Measurements from ENCODE around the gene PLCB3. TPM values are rescaled to one million over a fixed set of nuclear protein-coding genes. Genes with fewer than 3 reads are reported as not detected.

The PLCB3 gene
- total RNA-seq, 3 donors from 2014 or later: 6.2 to 8.2 (median 6.4) TPM

- H3K4me1 Mint-ChIP-seq (ENCODE audit: low read depth): peaks cover 28% of the 10 kb centered on the region
- DNase-seq: no peak
- H3K4me3 Mint-ChIP-seq: no peak overlapping the region
- ATAC-seq: no peak
- H3K36me3 Mint-ChIP-seq (ENCODE audit: insufficient read depth): peaks cover 33% of the 10 kb centered on the region
- H3K27me3 Mint-ChIP-seq (ENCODE audit: low read depth): no peaks in the 10 kb centered on the region
- no peaks in the 10 kb centered on the region for H3K9me3 Mint-ChIP-seq
Measured at GRCh38 chr11:64211181-64211872, 40.0 kb upstream of the PLCB3 start.

GRCh38 chr11:64216879-64217278 is 34.5 kb upstream of the PLCB3 start:
- Mint-ChIP-seq H3K4me3 (no peak overlapping the region), H3K36me3 (ENCODE audit: insufficient read depth) (peaks cover 23% of the 10 kb centered on the region), H3K9me3 (no peaks in the 10 kb centered on the region), H3K27me3 (ENCODE audit: low read depth) (no peaks in the 10 kb centered on the region), H3K4me1 (ENCODE audit: low read depth) (peaks cover 16% of the 10 kb centered on the region)
- ATAC-seq (no peak), DNase-seq (no peak)

GRCh38 chr11:64218628-64219353 is 32.5 kb upstream of the PLCB3 start:
- peaks cover 11% of the 10 kb centered on the region for H3K4me1 Mint-ChIP-seq (ENCODE audit: low read depth)
- no peaks in the 10 kb centered on the region for H3K9me3 Mint-ChIP-seq
- peaks cover 15% of the 10 kb centered on the region for H3K36me3 Mint-ChIP-seq (ENCODE audit: insufficient read depth)
- DNase-seq (no peak), ATAC-seq (no peak)
- H3K4me3 Mint-ChIP-seq: no peak overlapping the region
- no peaks in the 10 kb centered on the region for H3K27me3 Mint-ChIP-seq (ENCODE audit: low read depth)

GRCh38 chr11:64219354-64219684 is 32.0 kb upstream of the PLCB3 start:
- ATAC-seq: no peak
- peaks cover 14% of the 10 kb centered on the region for H3K36me3 Mint-ChIP-seq (ENCODE audit: insufficient read depth)
- peaks cover 11% of the 10 kb centered on the region for H3K4me1 Mint-ChIP-seq (ENCODE audit: low read depth)

GRCh38 chr11:64219755-64220154 is 31.6 kb upstream of the PLCB3 start:
- peaks cover 10% of the 10 kb centered on the region for H3K4me1 Mint-ChIP-seq (ENCODE audit: low read depth)
- H3K4me3 Mint-ChIP-seq: no peak overlapping the region
- H3K36me3 Mint-ChIP-seq (ENCODE audit: insufficient read depth): peaks cover 14% of the 10 kb centered on the region
- ATAC-seq: no peak
- no peak for DNase-seq
- no peaks in the 10 kb centered on the region for H3K9me3 Mint-ChIP-seq
- no peaks in the 10 kb centered on the region for H3K27me3 Mint-ChIP-seq (ENCODE audit: low read depth)

More at GRCh38 chr11:64219354-64219684, 32.0 kb upstream of the PLCB3 start:
- DNase-seq: no peak
- no peaks in the 10 kb centered on the region for H3K27me3 Mint-ChIP-seq (ENCODE audit: low read depth)
- H3K4me3 Mint-ChIP-seq: no peak overlapping the region
- no peaks in the 10 kb centered on the region for H3K9me3 Mint-ChIP-seq

- DNase-seq (no peak), ATAC-seq (no peak)
- H3K9me3 Mint-ChIP-seq: no peaks in the 10 kb centered on the region
- peaks cover 9% of the 10 kb centered on the region for H3K36me3 Mint-ChIP-seq (ENCODE audit: insufficient read depth)
- H3K27me3 Mint-ChIP-seq (ENCODE audit: low read depth): no peaks in the 10 kb centered on the region
- no peak overlapping the region for H3K4me3 Mint-ChIP-seq
- H3K4me1 Mint-ChIP-seq (ENCODE audit: low read depth): peaks cover 11% of the 10 kb centered on the region
Measured at GRCh38 chr11:64220271-64220670, 31.1 kb upstream of the PLCB3 start.

GRCh38 chr11:64220798-64221197 is 30.5 kb upstream of the PLCB3 start:
- H3K27me3 Mint-ChIP-seq (ENCODE audit: low read depth): no peaks in the 10 kb centered on the region
- DNase-seq (no peak), ATAC-seq (no peak)
- H3K4me3 Mint-ChIP-seq: no peak overlapping the region
- no peaks in the 10 kb centered on the region for H3K9me3 Mint-ChIP-seq
- H3K36me3 Mint-ChIP-seq (ENCODE audit: insufficient read depth): peaks cover 9% of the 10 kb centered on the region
- H3K4me1 Mint-ChIP-seq (ENCODE audit: low read depth): peaks cover 13% of the 10 kb centered on the region

GRCh38 chr11:64222651-64223000 is 28.7 kb upstream of the PLCB3 start:
- ATAC-seq (no peak), DNase-seq (no peak)
- Mint-ChIP-seq H3K4me1 (ENCODE audit: low read depth) (peaks cover 19% of the 10 kb centered on the region), H3K27me3 (ENCODE audit: low read depth) (no peaks in the 10 kb centered on the region), H3K4me3 (no peak overlapping the region), H3K36me3 (ENCODE audit: insufficient read depth) (peaks cover 5% of the 10 kb centered on the region), H3K9me3 (no peaks in the 10 kb centered on the region)

- Mint-ChIP-seq H3K4me1 (ENCODE audit: low read depth) (peaks cover 21% of the 10 kb centered on the region), H3K27me3 (ENCODE audit: low read depth) (no peaks in the 10 kb centered on the region), H3K4me3 (no peak overlapping the region), H3K9me3 (no peaks in the 10 kb centered on the region), H3K36me3 (ENCODE audit: insufficient read depth) (peaks cover 5% of the 10 kb centered on the region)
- DNase-seq: no peak
- no peak for ATAC-seq
Measured at GRCh38 chr11:64223001-64223651, 28.2 kb upstream of the PLCB3 start.

- Mint-ChIP-seq H3K9me3 (no peaks in the 10 kb centered on the region), H3K4me3 (peak overlapping the region; percentile 86), H3K36me3 (ENCODE audit: insufficient read depth) (no peaks in the 10 kb centered on the region), H3K27me3 (ENCODE audit: low read depth) (no peaks in the 10 kb centered on the region), H3K4me1 (ENCODE audit: low read depth) (peaks cover 28% of the 10 kb centered on the region)
- ATAC-seq (no peak), DNase-seq (no peak)
Measured at GRCh38 chr11:64224151-64224890, 27.0 kb upstream of the PLCB3 start.

- Mint-ChIP-seq H3K4me1 (ENCODE audit: low read depth) (peaks cover 35% of the 10 kb centered on the region), H3K9me3 (no peaks in the 10 kb centered on the region)
Measured at GRCh38 chr11:64224891-64225607, 26.3 kb upstream of the PLCB3 start.

GRCh38 chr11:64225608-64226506 is 25.5 kb upstream of the PLCB3 start, which contains the start of the genes NUDT22 and TRPT1:
TSS of gene NUDT22 (plus strand) at chr11:64226274. CDS start at chr11:64226653, 379 bp downstream.
TSS of gene TRPT1 (minus strand) at chr11:64226186. CDS start at chr11:64225860, 326 bp downstream.
- ATAC-seq: peak; percentile 78 to 80
- DNase-seq: peak; percentile 90
- Mint-ChIP-seq H3K4me1 (ENCODE audit: low read depth) (peaks cover 38% of the 10 kb centered on the region), H3K9me3 (no peaks in the 10 kb centered on the region), H3K36me3 (ENCODE audit: insufficient read depth) (no peaks in the 10 kb centered on the region), H3K27me3 (ENCODE audit: low read depth) (no peaks in the 10 kb centered on the region), H3K4me3 (peak within 1 kb of the TSS; percentile 86)

More at GRCh38 chr11:64224891-64225607, 26.3 kb upstream of the PLCB3 start:
- peak overlapping the region; percentile 86 for H3K4me3 Mint-ChIP-seq
- no peak for ATAC-seq
- H3K36me3 Mint-ChIP-seq (ENCODE audit: insufficient read depth): no peaks in the 10 kb centered on the region
- DNase-seq: no peak
- H3K27me3 Mint-ChIP-seq (ENCODE audit: low read depth): no peaks in the 10 kb centered on the region

- ATAC-seq (peak; percentile 46 to 55), DNase-seq (peak; percentile 38)
- H3K4me3 Mint-ChIP-seq: peak overlapping the region; percentile 86
- H3K9me3 Mint-ChIP-seq: no peaks in the 10 kb centered on the region
- H3K4me1 Mint-ChIP-seq (ENCODE audit: low read depth): peaks cover 42% of the 10 kb centered on the region
- no peaks in the 10 kb centered on the region for H3K27me3 Mint-ChIP-seq (ENCODE audit: low read depth)
- H3K36me3 Mint-ChIP-seq (ENCODE audit: insufficient read depth): no peaks in the 10 kb centered on the region
Measured at GRCh38 chr11:64226507-64227051, 24.8 kb upstream of the PLCB3 start.
